Urinary bladder (tissue), 4 donors: ENCODE results near the gene MS4A4A. TPM values are rescaled to one million over a fixed set of nuclear protein-coding genes. Genes with fewer than 3 reads are reported as not detected.

Experiments used
- DNase-seq: peaks from one replicate; pipeline ENCODE4 v3.0.0-alpha.2; 2015; ENCODE audit errors: extremely low spot score
- H3K27ac ChIP-seq: one replicate; pipeline ENCODE4 v1.5.1; 2013; ENCODE audit warnings: low read depth, mild to moderate bottlenecking, moderate library complexity
- H3K36me3 ChIP-seq: one replicate; pipeline ENCODE4 v1.6.1; 2013; ENCODE audit warnings: mild to moderate bottlenecking, moderate library complexity; ENCODE audit not compliant: insufficient read depth
- H3K4me1 ChIP-seq: one replicate; pipeline ENCODE4 v1.6.1; 2013; ENCODE audit warnings: mild to moderate bottlenecking, moderate library complexity; ENCODE audit not compliant: insufficient read depth
- H3K4me3 ChIP-seq: one replicate; pipeline ENCODE4 v1.5.1; 2013; ENCODE audit warnings: low read depth, low read length
- WGBS: extraction: QIAGEN DNeasy Blood & Tissue Kit; methylation state at CpG from one replicate; pipeline ENCODE4 v1.1.7; 2013; 5-methylcytosine and 5-hydroxymethylcytosine counted together
- polyA plus RNA-seq: library from polyadenylated mRNA; stranded (reverse); fragments of 200-250 nt; gene quantifications from one replicate; pipeline ENCODE4 v1.2.3, GENCODE V29; 2013
- total RNA-seq: library from RNA; depleted of rRNA; stranded (reverse); fragments of >200 nt; gene quantifications from one replicate; pipeline ENCODE4 v1.2.3, GENCODE V29; 2014
- donor health status: healthy with polysubstance abuse.
- donor health status: healthy.

MS4A4A gene
- total and polyA plus RNA-seq, 2 donors = 31.9 to 41.0 TPM

DNA sequence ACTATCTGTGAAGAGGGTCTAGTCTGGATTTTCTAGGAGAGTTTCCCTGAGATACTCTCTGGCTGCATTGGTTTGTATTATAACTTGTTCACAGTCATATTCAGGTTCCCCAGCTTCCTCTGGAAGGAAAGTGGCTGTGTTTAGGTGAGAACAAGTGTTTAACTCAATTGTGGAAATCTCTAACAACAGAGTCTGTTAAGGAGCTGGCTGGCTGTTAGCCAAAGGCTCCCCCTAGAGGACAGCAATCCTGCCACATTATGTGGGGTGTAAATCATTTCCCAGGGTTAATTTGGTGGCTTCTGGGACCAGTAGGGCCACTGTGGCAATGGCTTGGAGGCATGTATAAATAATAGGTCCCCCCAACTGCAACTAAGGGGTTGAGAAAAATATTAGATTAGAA lies 65.0 kb downstream of the MS4A4A start:
- H3K4me1 ChIP-seq = no peaks in the 10 kb centered on the region
- DNase-seq = no peak
- no peak overlapping the region for H3K4me3 ChIP-seq
- H3K27ac ChIP-seq = no peak overlapping the region
- no peaks in the 10 kb centered on the region for H3K36me3 ChIP-seq

DNA sequence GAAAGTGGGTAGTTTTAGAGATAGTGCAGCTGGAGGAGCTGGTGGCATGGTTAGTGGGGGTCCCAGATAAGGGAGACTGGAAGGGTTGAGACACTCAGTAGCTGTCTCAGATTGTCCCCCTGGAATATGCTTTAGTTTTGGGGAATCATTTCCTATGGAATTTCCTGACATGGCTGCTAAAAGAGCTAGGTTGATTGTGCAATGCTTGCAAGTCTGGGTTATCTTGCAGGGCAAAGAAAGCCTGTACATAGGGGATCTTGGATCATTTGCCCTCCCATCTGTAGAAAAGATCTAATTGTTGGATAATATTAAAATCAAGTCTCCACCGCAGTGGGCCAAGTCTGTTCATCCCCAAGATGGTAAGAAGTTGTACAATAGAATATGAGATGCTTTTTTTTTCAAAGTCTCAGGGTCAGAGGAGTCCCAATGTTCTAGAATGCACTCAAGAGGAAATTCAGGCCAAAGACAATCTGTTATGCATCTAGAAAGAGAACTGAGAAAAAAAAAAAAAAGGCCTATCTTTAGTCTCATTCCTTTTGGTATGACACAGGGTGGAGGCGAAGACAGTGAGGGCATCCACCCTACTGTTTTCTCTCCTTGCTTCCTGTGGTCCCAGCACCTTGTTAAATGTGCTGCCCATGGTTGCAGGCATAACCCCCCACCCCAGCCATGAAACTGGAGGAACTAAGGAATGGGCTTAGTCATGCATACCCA lies 66.8 kb downstream of the MS4A4A start:
- Histone ChIP-seq H3K27ac (no peak overlapping the region), H3K36me3 (no peaks in the 10 kb centered on the region), H3K4me1 (no peaks in the 10 kb centered on the region), H3K4me3 (no peak overlapping the region)
- no peak for DNase-seq
- WGBS = 84% methylated on average over 2 of the region's 2 CpGs

DNA sequence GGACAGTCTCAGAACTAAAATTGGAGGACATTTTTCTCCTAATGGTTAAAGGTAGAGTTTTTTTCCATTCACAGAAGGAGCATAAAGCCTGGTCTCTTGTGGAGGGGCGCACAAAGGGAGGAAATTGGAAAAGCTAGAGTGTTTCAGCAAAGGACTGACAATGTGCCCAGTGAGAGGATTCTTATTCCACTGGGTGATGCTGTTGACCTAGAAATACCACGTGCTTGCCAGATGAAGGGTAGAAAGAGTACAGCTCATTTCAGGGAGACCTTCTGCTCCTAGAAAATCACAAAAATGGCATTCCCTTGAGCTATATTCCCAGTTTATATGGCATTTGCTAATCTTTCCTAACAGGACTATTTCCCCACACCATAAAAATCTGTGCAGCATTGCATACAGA lies 67.7 kb downstream of the MS4A4A start:
- H3K4me3 ChIP-seq = no peak overlapping the region
- H3K4me1 ChIP-seq = no peaks in the 10 kb centered on the region
- 69% methylated on average over 2 of the region's 2 CpGs for WGBS
- DNase-seq = no peak
- H3K36me3 ChIP-seq = no peaks in the 10 kb centered on the region
- H3K27ac ChIP-seq = no peak overlapping the region

DNA sequence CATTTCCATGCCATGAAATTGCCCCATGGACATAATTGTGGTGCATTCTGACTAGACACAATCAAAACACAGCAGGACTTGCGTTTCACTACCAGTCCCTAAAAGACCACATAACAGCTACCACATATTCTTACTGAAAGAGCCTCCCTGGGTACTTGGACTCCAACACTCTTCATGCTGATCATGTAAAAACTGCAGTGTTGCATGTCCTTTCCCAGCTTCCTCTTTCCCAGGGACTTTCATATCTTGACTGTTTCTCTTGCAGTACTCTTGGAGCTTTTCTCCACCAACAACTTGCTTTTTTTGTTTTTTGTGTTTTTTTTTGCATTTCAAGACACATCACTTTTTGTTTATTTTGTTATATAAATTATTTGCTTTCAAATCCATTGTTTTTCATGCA lies 69.5 kb downstream of the MS4A4A start:
- Histone ChIP-seq H3K27ac (no peak overlapping the region), H3K4me3 (no peak overlapping the region), H3K36me3 (no peaks in the 10 kb centered on the region), H3K4me1 (no peaks in the 10 kb centered on the region)
- no peak for DNase-seq
- WGBS = 78% methylated on average over 1 of the region's 1 CpG

DNA sequence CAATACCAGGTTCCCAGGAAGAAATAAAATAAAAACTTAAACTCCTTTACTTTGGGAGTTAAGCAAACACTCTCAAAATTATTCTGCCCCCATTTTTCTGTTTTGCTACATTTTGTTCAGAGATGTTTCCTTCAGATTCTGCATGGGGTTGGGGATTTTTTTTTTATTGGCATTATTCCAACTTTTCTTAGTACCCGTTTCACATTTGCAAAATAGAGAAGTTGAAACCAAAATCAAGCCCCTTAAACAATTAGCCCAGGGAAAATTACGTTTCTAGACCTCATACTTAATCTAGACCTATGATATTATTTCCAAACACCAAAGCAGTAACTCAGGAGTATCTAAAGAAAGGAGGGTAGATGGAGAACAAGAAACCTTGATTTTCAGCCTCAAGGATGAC lies 77.3 kb downstream of the MS4A4A start:
- Histone ChIP-seq H3K4me1 (no peaks in the 10 kb centered on the region), H3K27ac (no peak overlapping the region), H3K4me3 (no peak overlapping the region), H3K36me3 (no peaks in the 10 kb centered on the region)
- DNase-seq = no peak
- 34% methylated on average over 2 of the region's 2 CpGs for WGBS

Other genes starting within 250 kb of the MS4A4A start
- gene OOSP2, start 240.3 kb upstream of the MS4A4A start, total RNA-seq = not detected
- gene OOSP2, start 240.3 kb upstream of the MS4A4A start, polyA plus RNA-seq = not detected
- 0.69 TPM for gene MS4A3, start 224.0 kb upstream of the MS4A4A start, total RNA-seq
- gene MS4A3, start 224.0 kb upstream of the MS4A4A start, polyA plus RNA-seq = 0.08 TPM
- 17.3 TPM for gene MS4A2, start 192.0 kb upstream of the MS4A4A start, total RNA-seq
- gene MS4A2, start 192.0 kb upstream of the MS4A4A start, polyA plus RNA-seq = 1.3 TPM
- 76.2 TPM for gene MS4A6A, start 97.6 kb upstream of the MS4A4A start, total RNA-seq
- 87.3 TPM for gene MS4A6A, start 97.6 kb upstream of the MS4A4A start, polyA plus RNA-seq
- gene MS4A4E, start 37.5 kb upstream of the MS4A4A start, total RNA-seq = 0.90 TPM
- gene MS4A4E, start 37.5 kb upstream of the MS4A4A start, polyA plus RNA-seq = 0.84 TPM
- gene MS4A6E, start 46.6 kb downstream of the MS4A4A start, total RNA-seq = not detected
- 0.34 TPM for gene MS4A6E, start 46.6 kb downstream of the MS4A4A start, polyA plus RNA-seq
- 19.5 TPM for gene MS4A7, start 97.9 kb downstream of the MS4A4A start, total RNA-seq
- gene MS4A7, start 97.9 kb downstream of the MS4A4A start, polyA plus RNA-seq = 10.8 TPM
- 0.37 TPM for gene MS4A14, start 115.8 kb downstream of the MS4A4A start, total RNA-seq
- gene MS4A14, start 115.8 kb downstream of the MS4A4A start, polyA plus RNA-seq = 0.46 TPM
- not detected for gene MS4A5, start 148.9 kb downstream of the MS4A4A start, total RNA-seq
- not detected for gene MS4A5, start 148.9 kb downstream of the MS4A4A start, polyA plus RNA-seq
- gene MS4A1, start 175.2 kb downstream of the MS4A4A start, total RNA-seq = 1.2 TPM
- gene MS4A1, start 175.2 kb downstream of the MS4A4A start, polyA plus RNA-seq = 0.27 TPM
- gene MS4A12, start 212.1 kb downstream of the MS4A4A start, total RNA-seq = not detected
- gene MS4A12, start 212.1 kb downstream of the MS4A4A start, polyA plus RNA-seq = not detected
- gene MS4A13, start 234.7 kb downstream of the MS4A4A start, total RNA-seq = not detected
- gene MS4A13, start 234.7 kb downstream of the MS4A4A start, polyA plus RNA-seq = not detected